SK-N-SH treated with all-trans-retinoic acid at 6 μM for 48 hours (cell line): ENCODE data around the gene IFT43.

Source experiments
- ATAC-seq: fragments of 200-7000 bp; cut with Tn5 transposase; 3 replicates; pipeline ENCODE4 v1.9.1; 2020; ENCODE audit warnings: mild to moderate bottlenecking, moderate library complexity
- ARNTL ChIP-seq: fragments of 450-650 bp; formaldehyde crosslinking; IDR thresholded peaks from 2 replicates; pipeline ENCODE4 v1.5.0; 2020; ENCODE audit warnings: low read depth, mild to moderate bottlenecking, moderate library complexity, borderline replicate concordance
- BACH2 ChIP-seq: fragments of 250-450 bp; sonication (Bioruptor Pico); IDR thresholded peaks from 2 replicates; pipeline ENCODE4 v1.9.0; 2021; ENCODE audit warnings: mild to moderate bottlenecking, borderline replicate concordance
- CSDC2 ChIP-seq: fragments of 250-450 bp; sonication (Bioruptor Pico); IDR thresholded peaks from 2 replicates; pipeline ENCODE4 v1.5.0; 2020; ENCODE audit warnings: mild to moderate bottlenecking, moderate library complexity
- CSRNP3 ChIP-seq: fragments of 250-450 bp; sonication (Bioruptor Pico); IDR thresholded peaks from 2 replicates; pipeline ENCODE4 v1.5.1; 2021; ENCODE audit warnings: mild to moderate bottlenecking, moderate library complexity
- ESRRG ChIP-seq: fragments of 250-450 bp; sonication (Bioruptor Pico); IDR thresholded peaks from 2 replicates; pipeline ENCODE4 v1.6.1; 2021; ENCODE audit warnings: mild to moderate bottlenecking
- GLIS3 ChIP-seq: fragments of 250-450 bp; sonication (Bioruptor Pico); IDR thresholded peaks from 2 replicates; pipeline ENCODE4 v1.5.0; 2020; ENCODE audit warnings: mild to moderate bottlenecking, moderate library complexity
- ISL1 ChIP-seq: fragments of 250-450 bp; sonication (Bioruptor Pico); IDR thresholded peaks from 2 replicates; pipeline ENCODE4 v2.1.2; 2022; ENCODE audit warnings: mild to moderate bottlenecking, moderate library complexity
- OSR1 ChIP-seq: fragments of 250-450 bp; sonication (Bioruptor Pico); IDR thresholded peaks from 2 replicates; pipeline ENCODE4 v1.8.0; 2022; ENCODE audit warnings: moderate library complexity, mild to moderate bottlenecking, inconsistent platforms
- POU6F1 ChIP-seq: fragments of 250-450 bp; sonication (Bioruptor Pico); IDR thresholded peaks from 2 replicates; pipeline ENCODE4 v1.8.0; 2021; ENCODE audit warnings: low read depth, mild to moderate bottlenecking, moderate library complexity, borderline replicate concordance
- PPARA ChIP-seq: fragments of 250-450 bp; sonication (Bioruptor Pico); IDR thresholded peaks from 2 replicates; pipeline ENCODE4 v1.5.0; 2020; ENCODE audit warnings: mild to moderate bottlenecking, borderline replicate concordance
- RARB ChIP-seq: fragments of 250-450 bp; sonication (Bioruptor Pico); IDR thresholded peaks from 2 replicates; pipeline ENCODE4 v1.8.0; 2021; ENCODE audit warnings: mild to moderate bottlenecking, moderate library complexity
- SNAI2 ChIP-seq: fragments of 250-450 bp; sonication (Bioruptor Pico); IDR thresholded peaks from 2 replicates; pipeline ENCODE4 v1.5.0; 2020; ENCODE audit warnings: mild to moderate bottlenecking, moderate library complexity
- TCF4 ChIP-seq: fragments of 250-450 bp; sonication (Bioruptor Pico); IDR thresholded peaks from 2 replicates; pipeline ENCODE4 v1.8.0; 2021; ENCODE audit warnings: mild to moderate bottlenecking, moderate library complexity, borderline replicate concordance
- TOX ChIP-seq: fragments of 250-450 bp; sonication (Bioruptor Pico); IDR thresholded peaks from 2 replicates; pipeline ENCODE4 v1.8.0; 2021; ENCODE audit warnings: mild to moderate bottlenecking, moderate library complexity, borderline replicate concordance
- TSHZ2 ChIP-seq: fragments of 250-450 bp; sonication (Bioruptor Pico); IDR thresholded peaks from 2 replicates; pipeline ENCODE4 v1.5.0; 2020; ENCODE audit warnings: mild to moderate bottlenecking, moderate library complexity
- ZC3H10 ChIP-seq: fragments of 250-450 bp; sonication (Bioruptor Pico); IDR thresholded peaks from 2 replicates; pipeline ENCODE4 v1.5.1; 2021; ENCODE audit warnings: mild to moderate bottlenecking, moderate library complexity
- ZFP30 ChIP-seq: fragments of 450-650 bp; formaldehyde crosslinking; IDR thresholded peaks from 2 replicates; pipeline ENCODE4 v1.5.0; 2022; ENCODE audit warnings: mild to moderate bottlenecking, moderate library complexity
- ZNF565 ChIP-seq: fragments of 450-650 bp; formaldehyde crosslinking; conservative IDR thresholded peaks from 2 replicates; pipeline ENCODE4 v1.5.0; 2020; ENCODE audit warnings: low read depth, mild to moderate bottlenecking, moderate library complexity
- ZNF70 ChIP-seq: fragments of 450-650 bp; formaldehyde crosslinking; IDR thresholded peaks from 2 replicates; pipeline ENCODE4 v1.5.0; 2020; ENCODE audit warnings: mild to moderate bottlenecking, moderate library complexity
- ZNF8 ChIP-seq: fragments of 450-650 bp; formaldehyde crosslinking; IDR thresholded peaks from 2 replicates; pipeline ENCODE4 v1.5.0; 2020; ENCODE audit warnings: mild to moderate bottlenecking, moderate library complexity

IFT43 gene

GRCh38 chr14:76090616-76091391, 105.2 kb downstream of the IFT43 start:
- ATAC-seq = no peak; the same call in 2 of the 3 replicates

GRCh38 chr14:76093077-76093476, 107.5 kb downstream of the IFT43 start:
- ATAC-seq = no peak
- TF ChIP-seq ARNTL (CRISPR knock-in tag) (no peak), ZNF565 (no peak), ISL1 (CRISPR knock-in tag) (no peak), ZNF8 (CRISPR knock-in tag) (no peak), CSDC2 (CRISPR knock-in tag) (no peak), ZNF70 (CRISPR knock-in tag) (no peak), TOX (CRISPR knock-in tag) (no peak), CSRNP3 (CRISPR knock-in tag) (no peak), ESRRG (CRISPR knock-in tag) (no peak), RARB (CRISPR knock-in tag) (no peak), ZFP30 (CRISPR knock-in tag) (no peak), PPARA (CRISPR knock-in tag) (no peak), GLIS3 (CRISPR knock-in tag) (no peak), TSHZ2 (CRISPR knock-in tag) (no peak), SNAI2 (CRISPR knock-in tag) (no peak), POU6F1 (CRISPR knock-in tag) (no peak)

More at GRCh38 chr14:76090616-76091391, 105.2 kb downstream of the IFT43 start:
- no peak for TF ChIP-seq OSR1
- TF ChIP-seq ESRRG (CRISPR knock-in tag) = no peak
- TF ChIP-seq ZC3H10 (CRISPR knock-in tag) = no peak
- no peak for TF ChIP-seq BACH2 (CRISPR knock-in tag)
- no peak for TF ChIP-seq SNAI2 (CRISPR knock-in tag)

GRCh38 chr14:76096257-76096656, 110.7 kb downstream of the IFT43 start:
- no peak; the same call in 2 of the 3 replicates for ATAC-seq
- TF ChIP-seq ISL1 (CRISPR knock-in tag) (no peak), TCF4 (CRISPR knock-in tag) (peak; percentile 95), TSHZ2 (CRISPR knock-in tag) (peak; percentile 72; the same call in 1 of the 2 replicates), SNAI2 (CRISPR knock-in tag) (no peak)
